PC-9 (cell line): ENCODE data around the gene NLGN1. TPM values are rescaled to one million over a fixed set of nuclear protein-coding genes. Genes with fewer than 3 reads are reported as not detected.

Experiments
- BruUV-seq: library from RNA; stranded (reverse); fragments of 400-500 nt; replicated peaks from 2 replicates; lab custom pipeline; 2021; lab: Mats Ljungman, UMichigan
- CTCF ChIA-PET: fragments of 300-600 bp; sonication (Branson Sonifier 250); formaldehyde crosslinking; loops from one replicate; lab custom pipeline; 2022; ENCODE audit warnings: antibody characterized with exemption; lab: Charles Lee
- POLR2A ChIA-PET: fragments of 300-600 bp; sonication (Branson Sonifier 250); formaldehyde crosslinking; loops from one replicate; lab custom pipeline; 2022; ENCODE audit warnings: antibody characterized with exemption; ENCODE audit not compliant: unreplicated experiment; lab: Charles Lee
- DNase-seq, 2 experiments: peaks; one replicate each; pipeline versions ENCODE4 v3.0.0 to v3.0.0-alpha.2; 2015 to 2022; ENCODE audit warnings: mixed read lengths in 1 of 2
- H2AFZ ChIP-seq: fragments of 200-600 bp; sonication (generic); 2 replicates; pipeline ENCODE4 v1.8.1; 2017; ENCODE audit warnings: antibody characterized with exemption
- H3F3A ChIP-seq: fragments of 200-600 bp; sonication (generic); 2 replicates; pipeline ENCODE4 v1.8.1; 2017; ENCODE audit warnings: antibody characterized with exemption, mild to moderate bottlenecking, low read depth; ENCODE audit not compliant: insufficient read depth
- H3K27ac ChIP-seq: fragments of 200-600 bp; sonication (generic); 2 replicates; pipeline ENCODE4 v1.6.1; 2016; ENCODE audit warnings: mixed run types
- H3K27me3 ChIP-seq: fragments of 200-600 bp; sonication (generic); 2 replicates; pipeline ENCODE4 v1.6.1; 2016; ENCODE audit warnings: low read depth, mixed run types; ENCODE audit not compliant: insufficient read depth
- H3K36me3 ChIP-seq: fragments of 200-600 bp; sonication (generic); 2 replicates; pipeline ENCODE4 v1.6.1; 2016; ENCODE audit warnings: low read depth, mixed run types
- H3K4me1 ChIP-seq: fragments of 200-600 bp; sonication (generic); replicated peaks from 2 replicates; pipeline ENCODE4 v1.6.1; 2016; ENCODE audit warnings: mixed run types; ENCODE audit not compliant: insufficient read depth
- H3K4me2 ChIP-seq: fragments of 200-600 bp; sonication (generic); 2 replicates; pipeline ENCODE4 v1.6.1; 2017; ENCODE audit warnings: mixed run types
- H3K4me3 ChIP-seq: fragments of 200-600 bp; sonication (generic); 2 replicates; pipeline ENCODE4 v1.6.1; 2016; ENCODE audit warnings: mixed run types
- H3K79me2 ChIP-seq: fragments of 200-600 bp; sonication (generic); 2 replicates; pipeline ENCODE4 v1.6.1; 2017; ENCODE audit warnings: low read depth, mixed run types
- H3K9me2 ChIP-seq: fragments of 200-600 bp; sonication (generic); 2 replicates; pipeline ENCODE4 v1.8.1; 2017; ENCODE audit warnings: mild to moderate bottlenecking; ENCODE audit not compliant: insufficient read depth
- H3K9me3 ChIP-seq: fragments of 200-600 bp; sonication (generic); 2 replicates; pipeline ENCODE4 v1.8.1; 2016; ENCODE audit warnings: low read depth; ENCODE audit not compliant: insufficient read depth
- H4K20me1 ChIP-seq: fragments of 200-600 bp; sonication (generic); 2 replicates; pipeline ENCODE4 v1.8.1; 2017; ENCODE audit not compliant: insufficient read depth
- EZH2 ChIP-seq: fragments of 200-600 bp; sonication (generic); IDR thresholded peaks from 2 replicates; pipeline ENCODE4 v1.8.0; 2017; ENCODE audit warnings: antibody characterized with exemption, low read depth
- intact Hi-C: fragments of 100-400 bp; cut with micrococcal nuclease; formaldehyde crosslinking; loops from one replicate; pipeline ENCODE4 v1.10.0; 2022; ENCODE audit not compliant: unreplicated experiment
- total RNA-seq: library from RNA; stranded (reverse); gene quantifications from 2 replicates; pipeline ENCODE4 v1.2.3, GENCODE V29; 2021
- TF ChIP-seq, protein P1 (sequence below): fragments of 200-600 bp; sonication (generic); conservative IDR thresholded peaks from 2 replicates; pipeline ENCODE4 v1.6.1; 2017; ENCODE audit warnings: mixed run types, antibody characterized with exemption, mild to moderate bottlenecking, moderate library complexity

Gene NLGN1
- total RNA-seq, 1 experiment from 2014 or later = 1.4 TPM

DNA sequence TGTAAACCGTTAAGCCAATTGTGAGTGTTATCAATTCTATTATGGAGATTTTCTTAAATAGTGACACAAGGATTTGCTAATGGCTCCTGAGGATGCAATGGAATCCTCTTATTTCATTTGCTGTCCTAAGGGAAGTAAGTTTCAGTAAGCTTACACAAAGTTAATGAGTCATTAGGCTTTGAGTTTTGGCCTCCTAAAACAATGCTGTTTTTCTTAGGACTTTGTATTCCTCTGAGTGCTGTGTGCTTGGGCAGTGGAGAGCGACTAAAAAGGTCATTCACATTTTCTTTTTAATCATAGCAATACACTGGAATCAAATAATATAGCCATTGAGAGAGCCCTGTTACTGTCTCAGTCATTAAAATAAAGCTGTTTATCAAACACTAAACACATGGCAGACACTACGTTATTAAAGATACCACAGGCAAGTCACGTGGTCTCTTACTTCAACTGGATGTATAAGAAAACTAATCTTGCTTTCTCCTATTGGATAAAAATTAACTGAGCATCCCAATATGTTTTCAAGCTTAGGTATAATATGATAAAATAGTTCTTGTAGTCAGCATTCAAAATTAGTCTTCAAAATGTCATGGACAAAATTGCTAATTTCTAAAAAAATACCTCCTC is 290.8 kb downstream of the NLGN1 start:
- no peak overlapping the region; the same call in 1 of the 2 replicates for H2AFZ ChIP-seq
- no peaks in the 10 kb centered on the region for H3K9me3 ChIP-seq
- H3F3A ChIP-seq = no peaks in the 10 kb centered on the region
- H3K4me3 ChIP-seq = no peak overlapping the region
- no peak for DNase-seq
- H3K27ac ChIP-seq = no peak overlapping the region
- H3K4me1 ChIP-seq = 0 out of 2 replicates have a peak, but pooled peaks cover 5% of the 10 kb centered on the region
- no peaks in the 10 kb centered on the region for H3K79me2 ChIP-seq
- no peaks in the 10 kb centered on the region; the same call in 1 of the 2 replicates for H4K20me1 ChIP-seq
- no peak for TF ChIP-seq EZH2
- TF ChIP-seq, protein P1, sequence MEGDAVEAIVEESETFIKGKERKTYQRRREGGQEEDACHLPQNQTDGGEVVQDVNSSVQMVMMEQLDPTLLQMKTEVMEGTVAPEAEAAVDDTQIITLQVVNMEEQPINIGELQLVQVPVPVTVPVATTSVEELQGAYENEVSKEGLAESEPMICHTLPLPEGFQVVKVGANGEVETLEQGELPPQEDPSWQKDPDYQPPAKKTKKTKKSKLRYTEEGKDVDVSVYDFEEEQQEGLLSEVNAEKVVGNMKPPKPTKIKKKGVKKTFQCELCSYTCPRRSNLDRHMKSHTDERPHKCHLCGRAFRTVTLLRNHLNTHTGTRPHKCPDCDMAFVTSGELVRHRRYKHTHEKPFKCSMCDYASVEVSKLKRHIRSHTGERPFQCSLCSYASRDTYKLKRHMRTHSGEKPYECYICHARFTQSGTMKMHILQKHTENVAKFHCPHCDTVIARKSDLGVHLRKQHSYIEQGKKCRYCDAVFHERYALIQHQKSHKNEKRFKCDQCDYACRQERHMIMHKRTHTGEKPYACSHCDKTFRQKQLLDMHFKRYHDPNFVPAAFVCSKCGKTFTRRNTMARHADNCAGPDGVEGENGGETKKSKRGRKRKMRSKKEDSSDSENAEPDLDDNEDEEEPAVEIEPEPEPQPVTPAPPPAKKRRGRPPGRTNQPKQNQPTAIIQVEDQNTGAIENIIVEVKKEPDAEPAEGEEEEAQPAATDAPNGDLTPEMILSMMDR = no peak
- intact Hi-C loops = no loop called here
- H3K9me2 ChIP-seq = no peaks in the 10 kb centered on the region; the same call in 1 of the 2 replicates
- no TSS peak for BruUV-seq
- H3K27me3 ChIP-seq = no peaks in the 10 kb centered on the region
- POLR2A ChIA-PET = no interaction called here
- CTCF ChIA-PET = no interaction called here
- no peak overlapping the region for H3K4me2 ChIP-seq
- H3K36me3 ChIP-seq = no peaks in the 10 kb centered on the region

DNA sequence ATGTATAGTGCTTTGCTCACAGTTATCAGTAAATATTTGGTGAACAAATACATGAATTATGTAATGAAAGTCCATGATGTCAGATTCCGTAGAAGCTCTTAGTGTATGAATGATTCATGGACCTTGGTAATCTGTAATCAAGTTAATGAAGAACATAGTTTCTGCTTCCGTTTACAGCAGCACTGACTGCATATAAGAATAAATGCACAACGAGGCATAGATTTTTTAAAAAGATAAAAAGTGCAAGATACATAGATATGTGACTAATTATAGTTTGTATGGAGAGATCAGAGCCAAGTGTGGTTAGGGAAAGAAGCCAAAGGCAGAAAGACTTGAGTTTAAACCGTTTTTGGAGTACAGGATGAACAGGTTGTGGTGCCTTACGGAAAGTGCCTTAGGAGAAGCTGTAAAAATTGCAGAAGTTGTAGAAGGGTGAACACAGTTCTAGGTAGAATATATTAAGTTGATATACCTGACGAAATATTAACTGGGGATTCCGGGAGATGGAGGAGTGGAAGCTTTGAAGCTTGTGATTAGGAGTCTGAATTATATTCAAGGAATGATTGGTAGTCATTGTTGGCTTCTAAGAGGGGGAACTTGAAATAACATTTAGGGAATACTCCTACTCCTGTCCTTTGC is 293.1 kb downstream of the NLGN1 start:
- ChIA-PET CTCF (no interaction called here), POLR2A (no interaction called here)
- no TSS peak for BruUV-seq
- Histone ChIP-seq H3K79me2 (no peaks in the 10 kb centered on the region), H3K27me3 (no peaks in the 10 kb centered on the region), H3K36me3 (no peaks in the 10 kb centered on the region), H4K20me1 (no peaks in the 10 kb centered on the region), H3K4me3 (no peak overlapping the region), H3K9me2 (peaks cover 2% of the 10 kb centered on the region; the same call in 1 of the 2 replicates), H2AFZ (no peak overlapping the region; the same call in 1 of the 2 replicates), H3K4me1 (0 out of 2 replicates have a peak, but pooled peaks cover 5% of the 10 kb centered on the region), H3K4me2 (peak overlapping the region; percentile 5; the same call in 1 of the 2 replicates), H3K27ac (no peak overlapping the region), H3K9me3 (no peaks in the 10 kb centered on the region), H3F3A (no peaks in the 10 kb centered on the region)
- TF ChIP-seq, protein P1 = no peak
- TF ChIP-seq EZH2 = no peak
- peak in 1 of 2 experiments; percentile 50 for DNase-seq
- intact Hi-C loops = no loop called here

DNA sequence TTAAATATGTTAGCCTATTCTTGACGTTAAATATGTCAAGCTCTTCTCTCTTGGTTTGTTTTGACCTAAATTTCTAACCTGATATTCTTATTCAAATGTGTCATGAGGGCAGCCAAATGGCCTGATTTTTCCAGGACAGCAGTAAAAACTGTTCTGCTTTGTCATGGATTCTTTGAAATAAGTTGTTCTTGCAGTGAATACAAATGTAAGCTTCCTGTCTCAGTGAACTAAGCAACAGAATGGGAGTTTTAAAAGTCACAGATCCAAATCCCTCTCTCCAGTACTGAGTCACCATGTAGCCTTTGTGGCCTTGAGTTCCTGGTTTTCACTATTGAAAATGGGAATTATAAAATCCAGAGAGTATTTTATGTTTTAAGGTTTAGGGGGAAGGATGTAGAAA is 301.8 kb downstream of the NLGN1 start:
- no peaks in the 10 kb centered on the region for H3F3A ChIP-seq
- no TSS peak for BruUV-seq
- no peak overlapping the region for H3K4me3 ChIP-seq
- POLR2A ChIA-PET = interaction anchor here (0.7 kb wide), 1 partner anchor 1669 kb away, joined by 3 read pairs; no protein-coding TSS in a partner anchor
- no peak for TF ChIP-seq EZH2
- TF ChIP-seq, protein P1 = no peak
- H3K4me1 ChIP-seq = no peaks in the 10 kb centered on the region
- no peaks in the 10 kb centered on the region for H4K20me1 ChIP-seq
- no peaks in the 10 kb centered on the region for H3K27me3 ChIP-seq
- intact Hi-C loops = no loop called here
- 0 out of 2 replicates have a peak overlapping the region, but pooled peaks have one; percentile 16 for H2AFZ ChIP-seq
- no peak overlapping the region for H3K27ac ChIP-seq
- H3K36me3 ChIP-seq = no peaks in the 10 kb centered on the region
- H3K4me2 ChIP-seq = no peak overlapping the region
- no peaks in the 10 kb centered on the region; the same call in 1 of the 2 replicates for H3K9me3 ChIP-seq
- H3K79me2 ChIP-seq = no peaks in the 10 kb centered on the region
- H3K9me2 ChIP-seq = peaks cover 3% of the 10 kb centered on the region; the same call in 1 of the 2 replicates
- CTCF ChIA-PET = no interaction called here
- DNase-seq = no peak
